Measurements from ENCODE around the gene RHOBTB3. TPM values are rescaled to one million over a fixed set of nuclear protein-coding genes. Genes with fewer than 3 reads are reported as not detected.

The RHOBTB3 gene, protein sequence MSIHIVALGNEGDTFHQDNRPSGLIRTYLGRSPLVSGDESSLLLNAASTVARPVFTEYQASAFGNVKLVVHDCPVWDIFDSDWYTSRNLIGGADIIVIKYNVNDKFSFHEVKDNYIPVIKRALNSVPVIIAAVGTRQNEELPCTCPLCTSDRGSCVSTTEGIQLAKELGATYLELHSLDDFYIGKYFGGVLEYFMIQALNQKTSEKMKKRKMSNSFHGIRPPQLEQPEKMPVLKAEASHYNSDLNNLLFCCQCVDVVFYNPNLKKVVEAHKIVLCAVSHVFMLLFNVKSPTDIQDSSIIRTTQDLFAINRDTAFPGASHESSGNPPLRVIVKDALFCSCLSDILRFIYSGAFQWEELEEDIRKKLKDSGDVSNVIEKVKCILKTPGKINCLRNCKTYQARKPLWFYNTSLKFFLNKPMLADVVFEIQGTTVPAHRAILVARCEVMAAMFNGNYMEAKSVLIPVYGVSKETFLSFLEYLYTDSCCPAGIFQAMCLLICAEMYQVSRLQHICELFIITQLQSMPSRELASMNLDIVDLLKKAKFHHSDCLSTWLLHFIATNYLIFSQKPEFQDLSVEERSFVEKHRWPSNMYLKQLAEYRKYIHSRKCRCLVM
- total RNA-seq, result 101 and 122 TPM in 2 replicates

DNA sequence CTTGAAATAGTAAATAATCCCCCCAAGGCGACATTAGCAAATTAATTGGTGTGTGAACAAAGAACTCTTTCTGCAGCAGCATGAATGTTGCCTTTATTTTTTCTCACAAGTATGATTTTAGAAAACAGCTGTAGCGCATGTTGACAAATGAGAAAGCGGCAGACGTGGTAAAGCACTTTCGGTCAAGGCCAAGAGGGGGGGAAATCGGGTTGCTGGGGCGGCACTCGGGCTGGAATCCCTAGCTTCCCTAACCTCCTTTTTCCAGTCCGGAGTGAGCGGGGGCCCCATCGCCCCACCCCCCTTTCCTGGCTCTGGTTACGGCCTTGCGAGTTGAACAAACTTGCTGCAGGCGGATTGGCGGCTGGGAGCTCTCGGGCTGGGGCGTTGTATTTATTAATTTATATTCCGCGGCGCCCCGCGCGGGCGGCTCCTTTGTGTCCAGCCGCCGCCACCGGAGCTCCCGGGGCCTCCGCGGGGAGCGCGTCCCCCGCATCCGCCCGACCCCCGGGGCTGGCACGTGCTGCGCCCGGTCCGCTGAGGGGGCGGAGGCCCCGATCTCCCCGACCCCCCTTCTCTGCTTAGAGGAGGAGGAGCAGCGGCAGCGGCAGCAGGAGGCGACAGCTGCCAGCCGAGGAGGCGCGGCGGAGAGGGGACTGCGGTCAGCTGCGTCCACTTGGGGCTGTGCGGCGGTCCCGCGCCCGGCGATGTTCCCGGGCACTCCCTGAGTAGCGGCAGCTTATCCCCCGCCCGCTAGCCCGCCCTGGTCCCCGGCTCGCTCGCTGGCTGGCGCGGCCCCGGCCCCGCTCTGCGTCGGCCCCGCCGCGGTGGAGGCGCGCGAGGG is at the start of gene RHOBTB3:
Gene RHOBTB3, plus strand, starts transcription at position 607 of the 841 bp plus-strand sequence. CDS start 347 bp downstream, outside the sequence.

GRCh38 chr5:95682891-95683290 is 48.2 kb upstream of the RHOBTB3 start, which contains the start of gene SPATA9:
TSS of gene SPATA9 (minus strand) at chr5:95682991. CDS start at chr5:95682854, 137 bp downstream.

GRCh38 chr5:95822542-95823181 is 91.5 kb downstream of the RHOBTB3 start, which contains the start of gene GLRX:
TSS of gene GLRX (minus strand) at chr5:95822726. CDS start at chr5:95822662, 64 bp downstream.

Other genes starting within 250 kb of the RHOBTB3 start
- 53.1 and 55.4 TPM in 2 replicates for gene SKIC3, start 176.4 kb upstream of the RHOBTB3 start, total RNA-seq
- 12.6 and 17.5 TPM in 2 replicates for gene ARSK, start 176.2 kb upstream of the RHOBTB3 start, total RNA-seq
- gene GPR150, start 111.2 kb upstream of the RHOBTB3 start, total RNA-seq, result 0.54 TPM in 1 of 2 replicates, not detected in the other
- 0.16 and 0.36 TPM in 2 replicates for gene RFESD, start 84.6 kb upstream of the RHOBTB3 start, total RNA-seq
- gene SPATA9, start 48.3 kb upstream of the RHOBTB3 start, total RNA-seq, result not detected in 2 replicates
- 237 and 318 TPM in 2 replicates for gene GLRX, start 91.4 kb downstream of the RHOBTB3 start, total RNA-seq
- 20.9 and 34.2 TPM in 2 replicates for gene ELL2, start 230.5 kb downstream of the RHOBTB3 start, total RNA-seq